Iris pigment epithelial cell (primary cell): ENCODE data around the gene APAF1.
A peak's percentile ranks its signal among the peaks of the same experiment; 100 is the strongest.

Experiments used
- DNase-seq: peaks from one replicate; pipeline ENCODE4 v3.0.0-alpha.2; 2011; ENCODE audit warnings: low read depth

APAF1 gene

DNA sequence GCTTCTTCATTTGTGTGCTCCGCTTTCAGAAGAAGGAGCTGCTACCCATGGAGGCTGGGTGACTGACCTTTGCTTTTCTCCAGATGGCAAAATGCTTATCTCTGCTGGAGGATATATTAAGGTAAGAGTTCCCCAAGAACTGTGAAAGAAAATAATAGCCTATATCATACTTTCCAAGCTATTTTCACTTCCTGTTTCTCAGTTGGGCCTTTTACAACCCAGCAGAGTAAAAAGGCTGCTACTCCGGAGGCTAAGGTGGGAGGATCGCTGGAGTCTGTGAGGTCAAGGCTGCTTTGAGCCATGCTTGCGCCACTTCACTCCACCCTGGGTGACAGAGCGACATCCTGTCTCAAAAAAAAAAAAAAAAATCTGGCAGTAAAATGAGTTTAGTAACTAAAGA is 82.1 kb downstream of the APAF1 start:
- DNase-seq: no peak

- no peak for DNase-seq
Observed at GRCh38 chr12:98730412-98730811, 85.3 kb downstream of the APAF1 start.

DNA sequence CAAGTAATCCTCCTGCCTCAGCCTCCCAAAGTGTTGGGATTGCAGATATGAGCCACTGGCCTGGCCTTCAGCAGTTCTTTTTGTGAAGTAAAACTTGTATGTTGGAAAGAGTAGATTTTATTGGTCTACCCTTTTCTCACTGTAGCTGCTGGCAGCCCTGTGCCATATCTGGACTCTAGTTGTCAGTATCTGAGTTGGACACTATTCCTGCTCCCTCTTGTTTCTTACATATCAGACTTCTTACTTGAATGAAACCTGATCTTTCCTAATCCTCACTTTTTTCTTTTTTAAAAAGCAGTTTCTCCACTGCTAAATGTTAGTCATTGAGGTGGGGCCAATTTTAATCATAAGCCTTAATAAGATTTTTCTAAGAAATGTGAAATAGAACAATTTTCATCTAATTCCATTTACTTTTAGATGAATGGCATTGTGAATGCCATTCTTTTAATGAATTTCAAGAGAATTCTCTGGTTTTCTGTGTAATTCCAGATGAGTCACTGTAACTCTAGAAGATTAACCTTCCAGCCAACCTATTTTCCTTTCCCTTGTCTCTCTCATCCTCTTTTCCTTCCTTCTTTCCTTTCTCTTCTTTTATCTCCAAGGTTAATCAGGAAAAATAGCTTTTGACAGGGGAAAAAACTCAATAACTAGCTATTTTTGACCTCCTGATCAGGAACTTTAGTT is 88.7 kb downstream of the APAF1 start:
- DNase-seq: peak; percentile 26

DNA sequence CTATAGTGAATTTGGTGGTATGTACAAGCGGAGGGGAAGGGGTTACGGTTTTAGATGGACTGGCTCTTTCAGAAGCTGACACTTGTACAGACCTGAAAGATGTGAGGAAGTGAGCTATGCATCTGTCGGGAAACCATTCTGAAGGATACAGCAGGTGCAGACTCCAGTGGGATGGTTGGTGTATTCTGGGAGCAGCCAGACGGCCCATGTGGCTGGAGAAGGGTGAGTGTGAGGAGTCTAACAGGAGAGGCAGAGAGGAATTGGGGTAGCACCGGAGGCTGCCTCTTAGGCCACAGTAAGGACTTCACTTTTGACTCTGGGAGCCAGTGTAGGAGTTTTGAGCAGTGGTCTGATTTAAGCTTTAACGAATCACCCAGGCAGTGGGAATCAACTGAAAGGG is 90.7 kb downstream of the APAF1 start:
- DNase-seq: no peak

- DNase-seq: peak; percentile 36
Observed at GRCh38 chr12:98736352-98737321, 91.5 kb downstream of the APAF1 start.

- DNase-seq: no peak
Observed at GRCh38 chr12:98737322-98737712, 92.2 kb downstream of the APAF1 start.

GRCh38 chr12:98738002-98738401 is 92.9 kb downstream of the APAF1 start:
- no peak for DNase-seq

- no peak for DNase-seq
Observed at GRCh38 chr12:98738539-98738938, 93.4 kb downstream of the APAF1 start.

- no peak for DNase-seq
Observed at GRCh38 chr12:98740751-98741150, 95.7 kb downstream of the APAF1 start.

DNA sequence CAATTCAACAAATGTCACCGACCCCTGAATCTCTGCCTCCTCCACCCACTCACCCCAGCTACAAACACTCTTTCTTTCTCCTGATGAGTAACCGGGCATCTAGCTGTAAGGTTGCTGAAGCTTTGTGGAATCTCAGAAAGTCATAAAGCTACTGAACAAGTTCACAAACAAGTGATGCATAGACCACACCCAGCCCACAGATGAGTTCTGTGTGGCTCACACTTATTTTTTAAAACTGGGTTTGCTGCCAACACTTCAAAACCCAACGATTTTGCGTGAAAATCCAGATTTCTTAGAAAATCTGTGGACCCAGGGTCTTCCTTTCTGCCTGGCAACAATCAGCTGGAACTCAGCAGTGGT is 96.1 kb downstream of the APAF1 start:
- no peak for DNase-seq

- peak; percentile 22 for DNase-seq
Observed at GRCh38 chr12:98741556-98742265, 96.6 kb downstream of the APAF1 start.

GRCh38 chr12:98743362-98743953 is 98.4 kb downstream of the APAF1 start:
- peak; percentile 41 for DNase-seq

DNA sequence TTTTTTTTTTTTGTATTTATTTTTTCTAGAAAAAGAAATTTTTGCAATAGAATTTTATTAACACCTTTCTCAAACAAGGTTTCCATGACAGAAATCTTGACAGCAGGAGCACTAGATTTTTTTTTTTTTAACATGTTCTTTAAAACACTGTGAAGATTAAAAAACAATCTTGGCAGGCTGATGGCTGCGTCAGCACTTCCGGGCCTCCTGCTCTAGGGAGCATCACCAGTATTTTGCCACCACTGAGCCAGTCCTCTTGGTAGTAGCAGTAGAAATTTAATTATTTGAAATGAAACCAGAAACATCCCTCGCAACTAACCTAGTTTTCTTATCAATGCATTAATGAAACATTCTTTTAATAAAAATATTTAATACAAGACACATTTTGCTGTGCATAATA is 99.6 kb downstream of the APAF1 start:
- no peak for DNase-seq

DNA sequence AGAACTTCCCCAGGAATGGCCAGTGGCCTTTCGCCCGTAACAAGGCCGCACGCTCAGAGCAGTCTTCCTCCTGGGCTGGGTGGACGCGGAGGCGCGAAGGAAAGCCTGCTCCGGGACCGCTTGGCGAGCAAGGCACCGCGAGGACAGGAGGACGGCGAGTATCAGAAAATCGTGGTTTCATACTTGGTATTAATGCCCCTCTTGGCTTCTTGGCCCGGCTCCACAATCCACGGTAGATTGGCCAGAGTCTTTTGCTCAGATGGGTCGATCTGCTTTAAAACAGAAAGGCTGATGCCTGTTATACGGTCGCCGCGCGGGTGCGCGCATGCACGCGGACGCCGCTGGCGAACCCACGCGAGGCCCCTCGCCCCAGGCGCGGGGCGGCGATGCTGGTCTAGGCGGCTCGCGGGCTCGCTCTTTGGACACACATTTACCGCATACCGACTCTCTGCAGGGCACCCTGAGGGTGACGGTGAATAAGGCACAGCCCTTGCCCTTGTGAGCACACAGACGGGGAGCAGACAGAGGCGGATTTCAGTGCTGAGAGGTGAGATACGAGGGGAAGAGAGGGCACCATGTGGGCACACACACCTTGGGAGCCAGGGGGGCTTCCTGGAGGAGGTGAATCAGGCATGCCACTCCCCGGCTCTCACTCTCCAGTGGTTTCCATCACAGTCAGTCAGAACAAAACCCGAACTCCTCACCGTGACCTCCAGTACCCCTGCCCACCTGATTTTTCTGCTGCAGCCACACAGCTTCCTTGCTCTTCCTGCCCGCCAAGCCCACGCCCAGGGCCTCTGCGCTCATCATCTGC is 100.7 kb downstream of the APAF1 start:
- peak; percentile 19 for DNase-seq

- no peak for DNase-seq
Observed at GRCh38 chr12:98748463-98748862, 103.4 kb downstream of the APAF1 start.

DNA sequence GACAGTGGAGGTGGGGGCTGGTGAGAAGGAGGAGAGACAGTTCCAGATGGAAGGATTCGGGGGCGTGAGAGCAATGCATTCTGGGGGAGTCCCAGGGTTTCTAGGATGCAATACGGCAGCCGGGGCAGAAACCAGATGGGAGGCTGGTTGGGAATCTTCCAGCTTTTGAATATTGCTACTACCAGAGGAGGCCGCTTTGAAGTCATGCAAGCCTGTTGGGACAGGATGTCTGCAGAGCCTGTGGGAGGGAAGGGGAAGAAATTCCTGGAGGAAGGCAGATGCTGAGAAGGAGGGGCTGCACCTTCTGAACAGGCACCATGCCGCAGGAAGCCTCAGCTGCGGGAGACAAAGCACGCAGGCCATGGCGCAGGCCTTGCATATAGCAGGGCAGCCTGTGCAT is 105.4 kb downstream of the APAF1 start:
- no peak for DNase-seq

- no peak for DNase-seq
Observed at GRCh38 chr12:98751580-98752115, 106.6 kb downstream of the APAF1 start.

- DNase-seq: peak; percentile 10
Observed at GRCh38 chr12:98752726-98753125, 107.6 kb downstream of the APAF1 start.

DNA sequence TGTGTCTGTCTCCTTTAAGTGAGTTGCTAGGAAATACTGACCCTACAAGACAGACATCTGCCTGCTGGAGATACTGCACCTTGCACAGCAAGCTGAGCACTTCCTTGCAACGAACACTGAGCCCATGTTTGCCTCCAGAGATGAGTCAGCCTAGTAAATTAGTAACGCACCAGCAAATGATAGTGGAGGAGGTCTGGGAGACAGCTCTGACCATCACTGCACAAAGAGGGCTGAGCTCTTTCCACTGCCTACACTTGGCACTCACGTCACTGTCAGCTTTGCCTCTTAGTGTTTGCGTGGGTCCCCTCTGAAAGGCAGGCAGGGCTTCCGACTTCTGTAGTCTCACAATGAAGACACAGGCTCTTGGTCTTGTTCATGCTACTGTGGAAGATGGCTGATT is 109.0 kb downstream of the APAF1 start:
- peak; percentile 50 for DNase-seq

- peak; percentile 62 for DNase-seq
Observed at GRCh38 chr12:98755855-98756254, 110.8 kb downstream of the APAF1 start.

- DNase-seq: no peak
Observed at GRCh38 chr12:98757455-98757854, 112.4 kb downstream of the APAF1 start.
